SK-N-SH (cell line): Measurements from ENCODE around the gene SEC31B. TPM values are rescaled to one million over a fixed set of nuclear protein-coding genes. Genes with fewer than 3 reads are reported as not detected.

Source experiments
- CTCF ChIA-PET: fragments of 300-600, 350-600 bp; formaldehyde crosslinking; extraction: SDS; loops from one replicate; lab custom pipeline; 2021; lab: Yijun Ruan, JAX
- POLR2A ChIA-PET: fragments of 350-600 bp; sonication (Branson Sonifier 250); formaldehyde crosslinking; extraction: SDS; loops from one replicate; lab custom pipeline; 2020; ENCODE audit warnings: antibody characterized with exemption, inconsistent platforms; lab: Yijun Ruan, JAX
- DNase-seq: peaks from one replicate; pipeline ENCODE4 v3.0.0; 2012
- H2AFZ ChIP-seq: fragments of 200-600 bp; sonication (generic); 2 replicates; pipeline ENCODE4 v1.8.1; 2016; ENCODE audit warnings: antibody characterized with exemption, mild to moderate bottlenecking, low read depth
- H3F3A ChIP-seq: fragments of 200-600 bp; sonication (generic); replicated peaks from 2 replicates; pipeline ENCODE3; 2016; ENCODE audit warnings: antibody characterized with exemption, mild to moderate bottlenecking; ENCODE audit not compliant: insufficient read depth
- H3K27ac ChIP-seq, 2 experiments: fragments of 200-500 bp in 1 of 2; fragments of 200-600 bp in 1 of 2; sonication (Bioruptor generic) in 1 of 2; sonication (generic), shearing (Covaris generic) in 1 of 2; 2 replicates each; pipeline versions ENCODE4 v1.5.1 to v1.6.1; 2014 to 2016; ENCODE audit warnings: low read depth in 2 of 2, inconsistent platforms in 1 of 2, low read length in 1 of 2, mild to moderate bottlenecking in 1 of 2, mixed read lengths in 1 of 2
- H3K27me3 ChIP-seq: fragments of 200-600 bp; sonication (generic), shearing (Covaris generic); 2 replicates; pipeline ENCODE4 v1.6.1; 2016; ENCODE audit warnings: mixed run types; ENCODE audit not compliant: insufficient read depth
- H3K36me3 ChIP-seq, 2 experiments: fragments of 200-500 bp in 1 of 2; fragments of 200-600 bp in 1 of 2; sonication (Bioruptor generic) in 1 of 2; sonication (generic) in 1 of 2; replicated peaks in 1 of 2; 2 replicates each; pipeline versions ENCODE3 to v1.5.1; 2014 to 2016; ENCODE audit warnings: low read length in 1 of 2, mild to moderate bottlenecking in 1 of 2; ENCODE audit not compliant: insufficient read depth in 2 of 2, control insufficient read depth in 1 of 2
- H3K4me1 ChIP-seq, 2 experiments: fragments of 200-500 bp in 1 of 2; fragments of 200-600 bp in 1 of 2; sonication (Bioruptor generic) in 1 of 2; sonication (generic), shearing (Covaris generic) in 1 of 2; 2 replicates each; pipeline versions ENCODE4 v1.5.1 to v1.6.1; 2014 to 2016; ENCODE audit warnings: low read depth in 1 of 2, low read length in 1 of 2, mixed run types in 1 of 2; ENCODE audit not compliant: insufficient read depth in 2 of 2, control insufficient read depth in 1 of 2
- H3K4me2 ChIP-seq: fragments of 200-600 bp; sonication (generic), shearing (Covaris generic); 2 replicates; pipeline ENCODE4 v1.6.1; 2017; ENCODE audit warnings: mixed run types
- H3K4me3 ChIP-seq, 2 experiments: fragments of 200-500 bp in 1 of 2; fragments of 200-600 bp in 1 of 2; sonication (Bioruptor generic) in 1 of 2; sonication (generic), shearing (Covaris generic) in 1 of 2; 2 replicates each; pipeline versions ENCODE4 v1.5.1 to v1.8.1; 2014 to 2016; ENCODE audit warnings: low read depth in 2 of 2, inconsistent platforms in 1 of 2, low read length in 1 of 2, mild to moderate bottlenecking in 1 of 2, mixed read lengths in 1 of 2, moderate library complexity in 1 of 2
- H3K79me2 ChIP-seq: fragments of 200-600 bp; sonication (generic); 2 replicates; pipeline ENCODE4 v1.8.1; 2017; ENCODE audit warnings: mild to moderate bottlenecking; ENCODE audit not compliant: insufficient read depth
- H3K9ac ChIP-seq: fragments of 200-600 bp; sonication (generic); 2 replicates; pipeline ENCODE4 v1.6.1; 2017; ENCODE audit warnings: mixed run types
- H3K9me2 ChIP-seq: fragments of 200-600 bp; sonication (generic); 2 replicates; pipeline ENCODE4 v1.6.1; 2017; ENCODE audit warnings: mixed run types
- H3K9me3 ChIP-seq: fragments of 200-600 bp; sonication (generic); 2 replicates; pipeline ENCODE4 v1.6.1; 2017; ENCODE audit warnings: mixed run types, mild to moderate bottlenecking, moderate library complexity
- H4K20me1 ChIP-seq: fragments of 200-600 bp; sonication (generic); 2 replicates; pipeline ENCODE4 v1.6.1; 2017; ENCODE audit warnings: mild to moderate bottlenecking, mixed run types; ENCODE audit not compliant: insufficient read depth
- EP300 ChIP-seq, 2 experiments: IDR thresholded peaks; 2 replicates each; pipeline versions ENCODE4 v1.4.0 to v1.6.1; 2012; ENCODE audit warnings: borderline replicate concordance in 1 of 2, low read depth in 1 of 2, low read length in 1 of 2
- EZH2phosphoT487 ChIP-seq: fragments of 200-600 bp; sonication (generic); IDR thresholded peaks from 2 replicates; pipeline ENCODE4 v1.6.1; 2017; ENCODE audit warnings: low read depth, mixed run types, mild to moderate bottlenecking, antibody characterized with exemption, moderate library complexity, borderline replicate concordance
- FOSL2 ChIP-seq: IDR thresholded peaks from 2 replicates; pipeline ENCODE4 v1.4.0; 2012; ENCODE audit warnings: low read depth, mild to moderate bottlenecking, moderate library complexity, borderline replicate concordance
- FOXJ3 ChIP-seq: sonication (generic); formaldehyde crosslinking; IDR thresholded peaks from 2 replicates; pipeline ENCODE4 v1.5.1; 2020; ENCODE audit warnings: mild to moderate bottlenecking, missing genetic modification reagents
- FOXM1 ChIP-seq: IDR thresholded peaks from 2 replicates; pipeline ENCODE4 v1.4.0; 2012; ENCODE audit warnings: low read depth, mild to moderate bottlenecking
- MEF2A ChIP-seq: IDR thresholded peaks from 2 replicates; pipeline ENCODE4 v1.4.0; 2012; ENCODE audit warnings: low read depth, borderline replicate concordance
- RAD21 ChIP-seq: IDR thresholded peaks from 2 replicates; pipeline ENCODE4 v1.6.1; 2012; ENCODE audit warnings: mild to moderate bottlenecking, low read length
- RCOR1 ChIP-seq: fragments of 150-350 bp; IDR thresholded peaks from 2 replicates; pipeline ENCODE4 v1.6.1; 2017; ENCODE audit warnings: antibody characterized with exemption, low read length
- RFX5 ChIP-seq: IDR thresholded peaks from 2 replicates; pipeline ENCODE4 v1.6.1; 2012; ENCODE audit warnings: mild to moderate bottlenecking, improper control_type of control experiment, low read length
- SIN3A ChIP-seq: IDR thresholded peaks from 2 replicates; pipeline ENCODE4 v1.6.1; 2012; ENCODE audit warnings: low read depth, mild to moderate bottlenecking, low read length, moderate library complexity, borderline replicate concordance
- SMC3 ChIP-seq: IDR thresholded peaks from 2 replicates; pipeline ENCODE4 v1.6.1; 2012; ENCODE audit warnings: low read depth, low read length, improper control_type of control experiment
- TEAD4 ChIP-seq: IDR thresholded peaks from 2 replicates; pipeline ENCODE4 v1.4.0; 2012; ENCODE audit warnings: mild to moderate bottlenecking, borderline replicate concordance; ENCODE audit not compliant: insufficient read depth
- WGBS: methylation state at CpG from one replicate; pipeline ENCODE4 v1.1.6; 2017; ENCODE audit warnings: low lambda C conversion rate; 5-methylcytosine and 5-hydroxymethylcytosine counted together
- polyA plus RNA-seq, 3 experiments: library from polyadenylated mRNA; depleted of rRNA; stranded (reverse); fragments of >200 nt; gene quantifications; 2 replicates each; pipeline ENCODE4 v1.2.3, GENCODE V29; 2012
- TF ChIP-seq, protein P1 (sequence below): fragments of 200-600 bp; sonication (generic); IDR thresholded peaks from 2 replicates; pipeline ENCODE4 v1.6.1; 2017; ENCODE audit warnings: antibody characterized with exemption, mild to moderate bottlenecking, moderate library complexity
- TF ChIP-seq, protein P2 (sequence below): fragments of 150-350 bp; IDR thresholded peaks from 2 replicates; pipeline ENCODE4 v1.6.1; 2016; ENCODE audit warnings: mild to moderate bottlenecking, low read depth, low read length
- TF ChIP-seq, protein P3 (sequence below): IDR thresholded peaks from 2 replicates; pipeline ENCODE4 v1.4.0; 2012; ENCODE audit warnings: low read depth, borderline replicate concordance

SEC31B gene
- polyA plus RNA-seq, 1 of the 3 experiments (the other 2 are of a cell fraction) = 8.8 TPM

- peaks cover 0 to 2% of the 10 kb centered on the region in 2 experiments for H3K36me3 ChIP-seq
- peak; percentile 70 for DNase-seq
- no peaks in the 10 kb centered on the region for H3K79me2 ChIP-seq
- CTCF ChIA-PET = interaction anchor here (0.7 to 14.3 kb wide), 37 partner anchors 9 to 663 kb away, joined by 3 to 150 read pairs (median 5); partner anchors contain the start of genes HIF1AN, PKD2L1 and SEC31B
- H3K27me3 ChIP-seq = no peaks in the 10 kb centered on the region
- no peaks in the 10 kb centered on the region for H3F3A ChIP-seq
- no peak for TF ChIP-seq TEAD4
- TF ChIP-seq, protein P1, sequence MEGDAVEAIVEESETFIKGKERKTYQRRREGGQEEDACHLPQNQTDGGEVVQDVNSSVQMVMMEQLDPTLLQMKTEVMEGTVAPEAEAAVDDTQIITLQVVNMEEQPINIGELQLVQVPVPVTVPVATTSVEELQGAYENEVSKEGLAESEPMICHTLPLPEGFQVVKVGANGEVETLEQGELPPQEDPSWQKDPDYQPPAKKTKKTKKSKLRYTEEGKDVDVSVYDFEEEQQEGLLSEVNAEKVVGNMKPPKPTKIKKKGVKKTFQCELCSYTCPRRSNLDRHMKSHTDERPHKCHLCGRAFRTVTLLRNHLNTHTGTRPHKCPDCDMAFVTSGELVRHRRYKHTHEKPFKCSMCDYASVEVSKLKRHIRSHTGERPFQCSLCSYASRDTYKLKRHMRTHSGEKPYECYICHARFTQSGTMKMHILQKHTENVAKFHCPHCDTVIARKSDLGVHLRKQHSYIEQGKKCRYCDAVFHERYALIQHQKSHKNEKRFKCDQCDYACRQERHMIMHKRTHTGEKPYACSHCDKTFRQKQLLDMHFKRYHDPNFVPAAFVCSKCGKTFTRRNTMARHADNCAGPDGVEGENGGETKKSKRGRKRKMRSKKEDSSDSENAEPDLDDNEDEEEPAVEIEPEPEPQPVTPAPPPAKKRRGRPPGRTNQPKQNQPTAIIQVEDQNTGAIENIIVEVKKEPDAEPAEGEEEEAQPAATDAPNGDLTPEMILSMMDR = peak; percentile 81
- peak; percentile 76 for TF ChIP-seq SMC3
- TF ChIP-seq, protein P2, sequence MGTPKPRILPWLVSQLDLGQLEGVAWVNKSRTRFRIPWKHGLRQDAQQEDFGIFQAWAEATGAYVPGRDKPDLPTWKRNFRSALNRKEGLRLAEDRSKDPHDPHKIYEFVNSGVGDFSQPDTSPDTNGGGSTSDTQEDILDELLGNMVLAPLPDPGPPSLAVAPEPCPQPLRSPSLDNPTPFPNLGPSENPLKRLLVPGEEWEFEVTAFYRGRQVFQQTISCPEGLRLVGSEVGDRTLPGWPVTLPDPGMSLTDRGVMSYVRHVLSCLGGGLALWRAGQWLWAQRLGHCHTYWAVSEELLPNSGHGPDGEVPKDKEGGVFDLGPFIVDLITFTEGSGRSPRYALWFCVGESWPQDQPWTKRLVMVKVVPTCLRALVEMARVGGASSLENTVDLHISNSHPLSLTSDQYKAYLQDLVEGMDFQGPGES = no peak
- no peak for TF ChIP-seq SIN3A
- no peak for TF ChIP-seq RFX5
- peak; percentile 94 for TF ChIP-seq RAD21
- TF ChIP-seq RCOR1 = 0 out of 2 replicates have a peak, but pooled peaks have one; percentile 15
- TF ChIP-seq EZH2phosphoT487 = no peak
- no peaks in the 10 kb centered on the region for H4K20me1 ChIP-seq
- no peak overlapping the region for H3K9ac ChIP-seq
- no peaks in the 10 kb centered on the region for H3K9me2 ChIP-seq
- WGBS = 38% methylated on average over 3 of the region's 3 CpGs
- no peak overlapping the region for H3K27ac ChIP-seq
- H3K4me3 ChIP-seq = no peak overlapping the region
- H3K4me1 ChIP-seq = peaks cover 0 to 15% of the 10 kb centered on the region in 2 experiments; a peak in 2 of 4 replicates
- no peaks in the 10 kb centered on the region for H3K9me3 ChIP-seq
- POLR2A ChIA-PET = interaction anchor here (0.7 kb wide), 1 partner anchor 27 kb away, joined by 3 read pairs; no protein-coding TSS in a partner anchor
- no peak overlapping the region for H3K4me2 ChIP-seq
- H2AFZ ChIP-seq = no peak overlapping the region
Observed at GRCh38 chr10:100508691-100509150, 10.9 kb downstream of the SEC31B start.

DNA sequence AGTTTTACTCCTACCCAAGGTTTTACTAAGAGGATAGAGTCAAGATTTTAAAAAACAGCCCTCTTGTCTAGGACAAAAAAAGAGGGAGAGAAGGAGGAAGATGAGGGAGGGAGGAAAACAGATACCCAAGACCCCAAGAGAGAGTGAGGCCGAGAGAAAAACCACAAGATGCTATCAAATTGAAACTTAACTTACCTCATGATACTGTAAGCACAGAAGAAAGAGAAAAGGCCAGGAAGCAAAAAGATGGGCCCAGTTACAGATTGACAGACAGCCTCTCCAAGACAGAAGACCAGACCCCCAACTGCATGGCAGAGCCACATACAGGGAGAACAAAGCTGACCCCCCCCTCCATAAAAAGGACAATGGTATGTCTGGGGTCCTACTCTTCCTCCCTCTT, 11.4 kb downstream of the SEC31B start:
- CTCF ChIA-PET = interaction anchor here (1.0 to 14.3 kb wide), 33 partner anchors 8 to 663 kb away, joined by 3 to 150 read pairs (median 6); partner anchors contain the start of genes HIF1AN, PKD2L1 and SEC31B
- no peaks in the 10 kb centered on the region for H4K20me1 ChIP-seq

More for the DNA sequence above, 11.4 kb downstream of the SEC31B start:
- H3K36me3 ChIP-seq = peaks cover 0 to 2% of the 10 kb centered on the region in 2 experiments
- POLR2A ChIA-PET = no interaction called here
- H3K9ac ChIP-seq = no peak overlapping the region
- DNase-seq = no peak
- TF ChIP-seq FOXM1 (no peak), RAD21 (no peak), FOXJ3 (CRISPR knock-in tag) (no peak), RFX5 (no peak), RCOR1 (no peak), MEF2A (no peak), EP300 (IDR thresholded peaks at IDR 0.05; ENCODE audit: borderline replicate concordance in 1 of 2, low read depth in 1 of 2, low read length in 1 of 2) (no peak), FOSL2 (no peak)
- TF ChIP-seq, protein P3, sequence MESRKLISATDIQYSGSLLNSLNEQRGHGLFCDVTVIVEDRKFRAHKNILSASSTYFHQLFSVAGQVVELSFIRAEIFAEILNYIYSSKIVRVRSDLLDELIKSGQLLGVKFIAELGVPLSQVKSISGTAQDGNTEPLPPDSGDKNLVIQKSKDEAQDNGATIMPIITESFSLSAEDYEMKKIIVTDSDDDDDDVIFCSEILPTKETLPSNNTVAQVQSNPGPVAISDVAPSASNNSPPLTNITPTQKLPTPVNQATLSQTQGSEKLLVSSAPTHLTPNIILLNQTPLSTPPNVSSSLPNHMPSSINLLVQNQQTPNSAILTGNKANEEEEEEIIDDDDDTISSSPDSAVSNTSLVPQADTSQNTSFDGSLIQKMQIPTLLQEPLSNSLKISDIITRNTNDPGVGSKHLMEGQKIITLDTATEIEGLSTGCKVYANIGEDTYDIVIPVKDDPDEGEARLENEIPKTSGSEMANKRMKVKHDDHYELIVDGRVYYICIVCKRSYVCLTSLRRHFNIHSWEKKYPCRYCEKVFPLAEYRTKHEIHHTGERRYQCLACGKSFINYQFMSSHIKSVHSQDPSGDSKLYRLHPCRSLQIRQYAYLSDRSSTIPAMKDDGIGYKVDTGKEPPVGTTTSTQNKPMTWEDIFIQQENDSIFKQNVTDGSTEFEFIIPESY = no peak
- TF ChIP-seq, protein P2 = no peak
- H3K27ac ChIP-seq = no peak overlapping the region; a peak in 1 of 4 replicates
- H3K4me2 ChIP-seq = no peak overlapping the region
- no peaks in the 10 kb centered on the region for H3K9me3 ChIP-seq
- H3K79me2 ChIP-seq = no peaks in the 10 kb centered on the region
- H2AFZ ChIP-seq = no peak overlapping the region
- H3K9me2 ChIP-seq = no peaks in the 10 kb centered on the region
- no peaks in the 10 kb centered on the region for H3K27me3 ChIP-seq
- H3K4me1 ChIP-seq = peaks cover 0 to 15% of the 10 kb centered on the region in 2 experiments; a peak in 2 of 4 replicates
- WGBS = 10% methylated on average over 1 of the region's 1 CpG
- H3K4me3 ChIP-seq = no peak overlapping the region
- H3F3A ChIP-seq = no peaks in the 10 kb centered on the region
